Effector memory CD4-positive, alpha-beta T cell (primary cell): ENCODE measurements around the gene FIGLA.

Source experiments
- DNase-seq, 3 donors: peaks; one replicate each; pipeline ENCODE4 v3.0.0-alpha.2; 2020
- H3K27ac ChIP-seq: 2 replicates; pipeline ENCODE4 v1.7.0; 2013; ENCODE audit warnings: mild to moderate bottlenecking, low read length, moderate library complexity; ENCODE audit not compliant: insufficient read depth, poor library complexity, severe bottlenecking
- H3K27me3 ChIP-seq: replicated peaks from 2 replicates; pipeline ENCODE4 v1.7.0; 2013; ENCODE audit warnings: mild to moderate bottlenecking, low read length; ENCODE audit not compliant: insufficient read depth, control insufficient read depth, poor library complexity, severe bottlenecking
- H3K36me3 ChIP-seq: 2 replicates; pipeline ENCODE4 v1.7.0; 2013; ENCODE audit warnings: mild to moderate bottlenecking, low read length, moderate library complexity; ENCODE audit not compliant: control insufficient read depth, insufficient read depth
- H3K4me1 ChIP-seq: 2 replicates; pipeline ENCODE4 v1.7.0; 2013; ENCODE audit warnings: low read length, mild to moderate bottlenecking; ENCODE audit not compliant: control insufficient read depth, insufficient read depth, poor library complexity, severe bottlenecking
- H3K4me3 ChIP-seq: 2 replicates; pipeline ENCODE4 v1.7.0; 2013; ENCODE audit warnings: low read length, low read depth, mild to moderate bottlenecking; ENCODE audit not compliant: insufficient read depth, poor library complexity, severe bottlenecking
- H3K9me3 ChIP-seq: 2 replicates; pipeline ENCODE4 v1.7.0; 2013; ENCODE audit warnings: mild to moderate bottlenecking, low read length, moderate library complexity; ENCODE audit not compliant: control insufficient read depth

Gene FIGLA

GRCh38 chr2:70733646-70734180, 56.7 kb downstream of the FIGLA start:
- Histone ChIP-seq H3K27ac (no peak overlapping the region), H3K4me3 (no peak overlapping the region), H3K27me3 (no peaks in the 10 kb centered on the region), H3K9me3 (no peaks in the 10 kb centered on the region), H3K4me1 (no peaks in the 10 kb centered on the region), H3K36me3 (no peaks in the 10 kb centered on the region)
- DNase-seq = no peak

- DNase-seq = no peak
- Histone ChIP-seq H3K4me1 (no peaks in the 10 kb centered on the region), H3K9me3 (no peaks in the 10 kb centered on the region), H3K27ac (no peak overlapping the region), H3K27me3 (no peaks in the 10 kb centered on the region), H3K4me3 (no peak overlapping the region), H3K36me3 (no peaks in the 10 kb centered on the region)
Observed at GRCh38 chr2:70732766-70733645, 57.4 kb downstream of the FIGLA start.

GRCh38 chr2:70730730-70731129, 59.7 kb downstream of the FIGLA start:
- no peaks in the 10 kb centered on the region for H3K9me3 ChIP-seq
- H3K4me1 ChIP-seq = no peaks in the 10 kb centered on the region
- no peak overlapping the region for H3K4me3 ChIP-seq
- no peaks in the 10 kb centered on the region for H3K36me3 ChIP-seq
- no peak for DNase-seq
- no peaks in the 10 kb centered on the region for H3K27me3 ChIP-seq
- H3K27ac ChIP-seq = no peak overlapping the region

- Histone ChIP-seq H3K9me3 (no peaks in the 10 kb centered on the region), H3K4me3 (no peak overlapping the region), H3K36me3 (no peaks in the 10 kb centered on the region), H3K27me3 (no peaks in the 10 kb centered on the region), H3K4me1 (no peaks in the 10 kb centered on the region), H3K27ac (no peak overlapping the region)
- DNase-seq = no peak
Observed at GRCh38 chr2:70729647-70730046, 60.8 kb downstream of the FIGLA start.

GRCh38 chr2:70728128-70728527, 62.3 kb downstream of the FIGLA start:
- Histone ChIP-seq H3K27me3 (no peaks in the 10 kb centered on the region), H3K27ac (no peak overlapping the region), H3K9me3 (no peaks in the 10 kb centered on the region), H3K36me3 (no peaks in the 10 kb centered on the region), H3K4me3 (no peak overlapping the region), H3K4me1 (no peaks in the 10 kb centered on the region)
- no peak for DNase-seq
